Progenitor cell of endocrine pancreas (in vitro differentiated cells): ENCODE results near the gene CLK1. TPM values are rescaled to one million over a fixed set of nuclear protein-coding genes. Genes with fewer than 3 reads are reported as not detected.
A peak's percentile ranks its signal among the peaks of the same experiment; 100 is the strongest.

Experiments used
- DNase-seq: peaks from one replicate; pipeline ENCODE4 v3.0.0; 2021; ENCODE audit warnings: low spot score; ENCODE audit not compliant: unreplicated experiment
- H3K27ac Mint-ChIP-seq: 2 replicates; pipeline ENCODE4 v1.8.0; 2021; ENCODE audit warnings: mild to moderate bottlenecking, moderate library complexity, mixed read lengths
- H3K27me3 Mint-ChIP-seq: 2 replicates; pipeline ENCODE4 v1.8.0; 2021; ENCODE audit warnings: mixed read lengths
- H3K36me3 Mint-ChIP-seq: 2 replicates; pipeline ENCODE4 v1.8.0; 2022; ENCODE audit warnings: mixed read lengths; ENCODE audit not compliant: insufficient read depth
- H3K4me1 Mint-ChIP-seq: 2 replicates; pipeline ENCODE4 v1.8.0; 2021; ENCODE audit warnings: low read depth, mixed read lengths
- H3K4me3 Mint-ChIP-seq: 2 replicates; pipeline ENCODE4 v1.8.0; 2021; ENCODE audit warnings: low read depth, mild to moderate bottlenecking, moderate library complexity, mixed read lengths
- H3K9me3 Mint-ChIP-seq: 2 replicates; pipeline ENCODE4 v1.8.0; 2021; ENCODE audit warnings: low read depth, mixed read lengths
- CTCF ChIP-seq: fragments of 200-600 bp; sonication (generic); IDR thresholded peaks from one replicate; pipeline ENCODE4 v1.5.0; 2021; ENCODE audit warnings: antibody characterized with exemption, mild to moderate bottlenecking; ENCODE audit not compliant: unreplicated experiment
- total RNA-seq: library from RNA; stranded (reverse); gene quantifications from 2 replicates; pipeline ENCODE4 v1.2.1, GENCODE V29; 2021

CLK1 gene
- total RNA-seq, 1 donor from 2014 or later = 128 TPM

DNA sequence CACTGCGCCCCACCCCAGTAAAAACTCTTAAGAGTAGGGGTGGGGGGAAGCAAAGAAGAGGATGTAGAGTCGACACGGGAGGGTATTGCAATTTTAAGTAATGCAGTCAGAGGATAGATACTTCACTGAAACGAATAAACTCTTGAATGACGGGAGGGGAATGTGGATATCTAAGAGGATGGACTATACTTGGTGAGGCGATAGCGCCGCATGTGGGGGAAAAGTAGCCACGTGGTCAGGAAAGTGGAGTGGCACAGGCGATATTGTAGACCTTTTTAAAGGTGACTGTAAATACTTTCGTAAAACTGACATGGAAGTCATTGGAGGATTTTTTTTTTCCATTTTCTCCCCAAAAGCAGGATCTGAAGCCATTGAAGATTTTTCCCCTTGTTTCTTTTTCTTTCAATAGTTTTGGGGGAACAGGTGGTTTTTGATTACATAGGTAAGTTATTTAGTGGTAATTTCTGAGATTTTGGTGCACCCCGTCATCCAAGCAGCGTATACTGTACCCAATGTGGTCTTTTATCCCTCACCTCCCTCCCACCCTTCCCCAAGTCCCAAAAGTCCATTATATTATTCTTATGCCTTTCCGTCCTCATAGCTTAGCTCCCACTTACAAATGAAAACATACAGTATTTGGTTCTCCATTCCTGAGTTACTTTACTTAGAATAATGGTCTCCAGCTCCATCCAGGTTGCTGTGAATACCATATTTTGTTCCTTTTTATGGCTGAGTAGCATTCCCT, 13.8 kb downstream of the CLK1 start:
- no peak for DNase-seq
- H3K36me3 Mint-ChIP-seq = peaks cover 28% of the 10 kb centered on the region
- no peak for TF ChIP-seq CTCF
- no peaks in the 10 kb centered on the region for H3K4me1 Mint-ChIP-seq
- H3K27ac Mint-ChIP-seq = peak overlapping the region; percentile 85
- H3K9me3 Mint-ChIP-seq = no peaks in the 10 kb centered on the region
- no peak overlapping the region for H3K4me3 Mint-ChIP-seq
- H3K27me3 Mint-ChIP-seq = no peaks in the 10 kb centered on the region

- Mint-ChIP-seq H3K27me3 (no peaks in the 10 kb centered on the region), H3K4me1 (no peaks in the 10 kb centered on the region), H3K27ac (no peak overlapping the region), H3K9me3 (no peaks in the 10 kb centered on the region), H3K4me3 (no peak overlapping the region), H3K36me3 (peaks cover 17% of the 10 kb centered on the region)
- no peak for DNase-seq
- no peak for TF ChIP-seq CTCF
Observed at GRCh38 chr2:200847939-200848338, 16.5 kb downstream of the CLK1 start.

GRCh38 chr2:200847269-200847668, 17.2 kb downstream of the CLK1 start:
- no peak for TF ChIP-seq CTCF
- Mint-ChIP-seq H3K27me3 (no peaks in the 10 kb centered on the region), H3K9me3 (no peaks in the 10 kb centered on the region), H3K27ac (no peak overlapping the region), H3K4me3 (no peak overlapping the region), H3K4me1 (no peaks in the 10 kb centered on the region), H3K36me3 (peaks cover 11% of the 10 kb centered on the region)
- no peak for DNase-seq

- no peak for TF ChIP-seq CTCF
- Mint-ChIP-seq H3K9me3 (no peaks in the 10 kb centered on the region), H3K27ac (no peak overlapping the region), H3K4me3 (no peak overlapping the region), H3K27me3 (no peaks in the 10 kb centered on the region), H3K36me3 (peaks cover 3% of the 10 kb centered on the region), H3K4me1 (no peaks in the 10 kb centered on the region)
- DNase-seq = no peak
Observed at GRCh38 chr2:200845669-200846325, 18.7 kb downstream of the CLK1 start.

GRCh38 chr2:200845194-200845593, 19.3 kb downstream of the CLK1 start:
- Mint-ChIP-seq H3K27ac (no peak overlapping the region), H3K4me1 (no peaks in the 10 kb centered on the region), H3K36me3 (no peaks in the 10 kb centered on the region), H3K9me3 (no peaks in the 10 kb centered on the region), H3K27me3 (no peaks in the 10 kb centered on the region), H3K4me3 (no peak overlapping the region)
- no peak for TF ChIP-seq CTCF
- no peak for DNase-seq
